Jurkat, Clone E6-1 (cell line): ENCODE results near the gene PRKRIP1. TPM values are rescaled to one million over a fixed set of nuclear protein-coding genes. Genes with fewer than 3 reads are reported as not detected.
"Not testable (repeated sequence)": the region's sequence is repeated elsewhere in the genome, so short reads cannot be mapped to it uniquely, and the experiment has no call there.

Experiments
- DNase-seq: peaks from one replicate; pipeline ENCODE4 v3.0.0-alpha.2; 2011; ENCODE audit warnings: low read depth, low spot score
- H3K4me3 ChIP-seq: 2 replicates; pipeline ENCODE4 v1.5.1; 2011; ENCODE audit warnings: mild to moderate bottlenecking, low read length, control low read depth, moderate library complexity
- polyA plus RNA-seq: library from polyadenylated mRNA; unstranded; fragments of >200 nt; gene quantifications from one replicate; pipeline ENCODE4 v1.2.1, GENCODE V29; 2012; ENCODE audit warnings: missing spikeins; ENCODE audit not compliant: insufficient read length, insufficient read depth

The PRKRIP1 gene
- polyA plus RNA-seq = 44.5 TPM

GRCh38 chr7:102395873-102396709 lies at the start of gene PRKRIP1:
Gene PRKRIP1 (plus strand): TSS chr7:102396363. CDS start chr7:102396412, 49 bp downstream.
- H3K4me3 ChIP-seq = peak within 1 kb of the TSS; percentile 98
- DNase-seq = peak; percentile 93

- not testable (repeated sequence) for H3K4me3 ChIP-seq, DNase-seq
Observed at GRCh38 chr7:102346983-102347382, 49.2 kb upstream of the PRKRIP1 start.

GRCh38 chr7:102356344-102356743 lies 39.8 kb upstream of the PRKRIP1 start, which contains the start of gene SPDYE6:
Gene SPDYE6 (minus strand): TSS chr7:102356444. CDS start chr7:102356023, 421 bp downstream.
- DNase-seq = not testable (repeated sequence)

GRCh38 chr7:102363549-102364393 lies 32.4 kb upstream of the PRKRIP1 start:
- DNase-seq = peak; percentile 99
- H3K4me3 ChIP-seq = peak overlapping the region; percentile 63

More at GRCh38 chr7:102356344-102356743, 39.8 kb upstream of the PRKRIP1 start, which contains the start of gene SPDYE6:
- H3K4me3 ChIP-seq = not testable (repeated sequence)

GRCh38 chr7:102364394-102364886 lies 31.7 kb upstream of the PRKRIP1 start:
- H3K4me3 ChIP-seq = peak overlapping the region; percentile 63
- not testable (repeated sequence) for DNase-seq

- not testable (repeated sequence) for H3K4me3 ChIP-seq, DNase-seq
Observed at GRCh38 chr7:102365390-102365789, 30.8 kb upstream of the PRKRIP1 start.

- H3K4me3 ChIP-seq, DNase-seq: not testable (repeated sequence)
Observed at GRCh38 chr7:102370038-102370437, 26.1 kb upstream of the PRKRIP1 start.

GRCh38 chr7:102372796-102373195 lies 23.4 kb upstream of the PRKRIP1 start:
- not testable (repeated sequence) for DNase-seq

GRCh38 chr7:102376964-102377466 lies 19.1 kb upstream of the PRKRIP1 start:
- DNase-seq = no peak
- H3K4me3 ChIP-seq = no peak overlapping the region

More at GRCh38 chr7:102372796-102373195, 23.4 kb upstream of the PRKRIP1 start:
- H3K4me3 ChIP-seq = not testable (repeated sequence)

- H3K4me3 ChIP-seq, DNase-seq: not testable (repeated sequence)
Observed at GRCh38 chr7:102380837-102381236, 15.3 kb upstream of the PRKRIP1 start.

- not testable (repeated sequence) for DNase-seq, H3K4me3 ChIP-seq
Observed at GRCh38 chr7:102381696-102382425, 14.3 kb upstream of the PRKRIP1 start.

- no peak for DNase-seq
- H3K4me3 ChIP-seq = no peak overlapping the region
Observed at GRCh38 chr7:102387064-102387463, 9.1 kb upstream of the PRKRIP1 start.

- H3K4me3 ChIP-seq = no peak overlapping the region
- no peak for DNase-seq
Observed at GRCh38 chr7:102389810-102390209, 6.4 kb upstream of the PRKRIP1 start.

- peak; percentile 32 for DNase-seq
Observed at GRCh38 chr7:102390697-102391484, 5.3 kb upstream of the PRKRIP1 start.

GRCh38 chr7:102392330-102392729 lies 3.8 kb upstream of the PRKRIP1 start:
- DNase-seq = no peak
- no peak overlapping the region for H3K4me3 ChIP-seq

More at GRCh38 chr7:102390697-102391484, 5.3 kb upstream of the PRKRIP1 start:
- no peak overlapping the region for H3K4me3 ChIP-seq

- no peak for DNase-seq
- H3K4me3 ChIP-seq = no peak overlapping the region
Observed at GRCh38 chr7:102393467-102393866, 2.7 kb upstream of the PRKRIP1 start.

- no peak for DNase-seq
- peak overlapping the region; percentile 98 for H3K4me3 ChIP-seq
Observed at GRCh38 chr7:102395592-102395872, 631 bp upstream of the PRKRIP1 start.

- no peak for DNase-seq
Observed at GRCh38 chr7:102396710-102397019, 502 bp downstream of the PRKRIP1 start.

More at GRCh38 chr7:102396710-102397019, 502 bp downstream of the PRKRIP1 start:
- peak overlapping the region; percentile 98 for H3K4me3 ChIP-seq
